GM21381 (cell line): ENCODE data around the gene PHF12.
"Not testable (repeated sequence)": the region's sequence is repeated elsewhere in the genome, so short reads cannot be mapped to it uniquely, and the experiment has no call there.

ENCODE experiments used
- ATAC-seq: cut with Tn5 transposase; IDR thresholded peaks from one replicate; pipeline ENCODE4 v1.9.1; 2021; ENCODE audit warnings: mild to moderate bottlenecking, moderate library complexity; ENCODE audit not compliant: unreplicated experiment

PHF12 gene

GRCh38 chr17:28906276-28906675 is 45.0 kb downstream of the PHF12 start:
- no peak for ATAC-seq

DNA sequence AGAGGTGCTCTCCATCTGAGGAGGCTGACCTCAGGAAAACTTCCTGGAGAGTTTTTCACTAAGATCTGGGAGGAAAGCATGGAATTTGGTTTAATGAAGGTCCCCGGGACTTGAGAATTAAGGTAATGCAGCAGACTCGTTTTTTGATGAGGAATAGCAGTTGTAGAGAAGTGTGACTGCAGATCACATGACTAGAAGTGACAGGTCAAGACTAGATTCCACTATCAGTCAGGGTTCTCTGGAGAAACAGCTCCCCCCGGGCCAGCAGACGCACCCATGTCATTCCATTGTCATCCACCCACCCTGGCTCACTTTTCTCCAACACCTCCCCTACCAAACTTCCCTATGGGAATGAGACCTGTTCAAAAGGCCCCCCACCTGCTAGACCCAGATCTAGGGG is 46.5 kb downstream of the PHF12 start:
- ATAC-seq: no peak

GRCh38 chr17:28903546-28903841 is 47.8 kb downstream of the PHF12 start:
- not testable (repeated sequence) for ATAC-seq

DNA sequence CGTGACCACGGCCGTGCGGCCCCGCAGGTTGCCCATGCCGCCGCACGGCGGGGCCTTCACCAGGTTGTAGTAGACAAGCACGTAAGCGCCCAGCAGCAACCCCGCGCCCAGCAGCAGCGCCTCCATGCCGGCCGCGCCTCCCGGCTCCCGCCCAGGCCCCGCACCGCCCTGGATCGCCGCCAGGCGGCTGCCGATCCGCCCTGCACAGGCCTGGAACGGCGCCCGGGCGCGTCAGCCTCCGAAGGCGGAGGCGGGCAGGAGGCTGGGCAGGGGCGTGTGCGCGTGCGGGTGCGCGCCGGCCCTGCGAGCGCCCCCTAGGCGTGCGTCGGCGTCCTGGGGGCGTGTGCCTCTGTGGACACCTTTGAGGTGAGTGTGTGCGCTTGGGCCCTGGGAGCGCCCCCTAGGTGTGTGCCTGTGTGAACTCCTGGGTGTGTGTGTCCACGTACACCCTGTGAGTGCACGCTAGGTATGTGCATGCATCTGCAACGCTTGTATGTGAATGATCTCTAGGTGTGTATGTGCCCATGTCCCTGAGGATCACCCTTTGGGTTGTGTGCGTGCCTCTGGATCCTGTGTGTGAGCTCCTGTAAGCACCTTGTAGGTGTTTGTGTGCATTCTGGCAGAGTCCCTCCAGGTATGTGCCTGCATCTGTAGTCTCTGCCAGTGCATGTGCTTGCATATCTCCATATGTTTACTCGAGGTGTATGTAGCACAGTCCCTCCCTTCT is 48.3 kb downstream of the PHF12 start, which contains the start of gene DHRS13:
Gene DHRS13 (minus strand): TSS at position 261 of the 727 bp plus-strand sequence. CDS start 135 bp downstream, at position 126.
- ATAC-seq: peak; percentile 83

DNA sequence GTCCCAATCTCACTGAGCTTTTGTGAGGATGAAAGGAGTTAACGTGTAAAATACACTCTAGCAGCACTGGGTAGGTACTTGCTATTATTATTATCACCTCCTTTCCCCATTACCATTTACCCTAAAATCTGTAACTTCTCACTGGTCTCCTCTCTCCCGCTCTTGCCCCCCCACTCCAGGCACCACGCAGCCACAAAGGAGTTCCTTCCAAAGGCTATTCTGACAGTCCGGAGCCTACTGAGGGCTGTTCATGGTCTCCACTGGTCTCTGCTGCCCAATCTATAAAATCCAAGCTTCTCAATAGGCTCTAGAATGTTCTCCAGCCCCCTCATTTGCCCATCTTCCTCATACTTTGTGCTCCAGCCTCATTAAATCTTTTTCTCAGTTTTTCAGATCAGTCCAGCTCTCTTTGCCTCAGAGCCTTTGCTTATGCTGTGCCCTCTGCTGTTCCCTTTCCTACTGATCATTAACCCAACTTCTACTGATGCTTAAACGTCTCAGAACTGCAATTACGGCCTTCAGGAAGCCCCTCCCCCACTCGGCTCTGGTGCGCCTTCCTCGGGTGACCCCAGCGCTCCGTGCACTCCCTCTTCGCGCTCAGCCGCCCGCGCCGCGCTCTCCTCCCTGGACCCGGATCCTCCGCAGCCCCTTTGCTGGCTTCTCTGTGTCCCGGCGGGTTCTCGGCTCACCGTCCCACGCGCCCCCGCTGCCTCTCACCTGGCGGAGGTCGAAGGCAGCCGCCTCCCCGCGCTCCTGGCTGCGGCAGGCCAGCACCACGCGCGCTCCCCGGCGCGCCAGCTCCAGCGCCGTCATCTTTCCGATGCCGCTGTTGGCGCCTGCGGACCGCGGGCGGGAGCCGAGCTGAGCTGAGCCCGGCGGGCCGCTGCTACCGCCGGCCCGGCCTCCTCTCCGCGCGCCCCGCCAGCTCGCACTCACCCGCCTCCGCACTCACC is 49.2 kb downstream of the PHF12 start:
- peak; percentile 37 for ATAC-seq

DNA sequence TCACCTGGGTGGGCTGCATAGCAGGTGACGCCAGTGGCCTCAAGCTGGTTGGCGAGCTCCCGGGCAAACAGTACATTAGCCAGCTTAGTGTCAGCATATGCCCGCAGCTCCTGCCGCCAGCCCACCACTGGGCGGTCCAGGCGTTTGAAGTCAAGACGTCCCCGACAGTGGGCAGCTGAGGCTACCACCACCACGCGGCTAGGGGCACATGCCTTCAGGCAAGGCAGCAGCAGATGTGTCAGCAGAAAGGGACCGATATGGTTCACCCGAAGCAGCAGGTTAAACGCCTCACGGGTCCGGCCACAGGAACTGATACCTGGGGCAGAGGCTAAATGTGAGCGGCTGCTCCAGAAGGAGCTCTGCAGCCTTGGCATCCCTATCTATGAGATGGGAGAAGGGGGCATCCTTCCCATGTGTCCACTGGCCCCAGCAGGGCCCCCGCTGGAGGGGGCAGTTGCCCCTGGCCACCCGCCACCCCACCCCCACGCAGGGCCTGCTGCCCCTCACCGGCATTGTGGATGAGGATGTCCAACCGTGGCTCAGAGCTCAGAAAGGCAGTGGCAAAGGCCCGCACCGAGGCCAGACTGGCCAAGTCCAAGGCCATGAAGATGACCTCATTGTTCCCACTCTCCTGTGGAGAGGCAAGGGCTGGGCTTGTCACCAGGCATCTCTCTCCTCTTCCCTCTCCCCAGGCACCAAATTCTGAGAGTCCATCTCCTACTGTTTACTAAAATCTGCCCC is 50.2 kb downstream of the PHF12 start:
- no peak for ATAC-seq

DNA sequence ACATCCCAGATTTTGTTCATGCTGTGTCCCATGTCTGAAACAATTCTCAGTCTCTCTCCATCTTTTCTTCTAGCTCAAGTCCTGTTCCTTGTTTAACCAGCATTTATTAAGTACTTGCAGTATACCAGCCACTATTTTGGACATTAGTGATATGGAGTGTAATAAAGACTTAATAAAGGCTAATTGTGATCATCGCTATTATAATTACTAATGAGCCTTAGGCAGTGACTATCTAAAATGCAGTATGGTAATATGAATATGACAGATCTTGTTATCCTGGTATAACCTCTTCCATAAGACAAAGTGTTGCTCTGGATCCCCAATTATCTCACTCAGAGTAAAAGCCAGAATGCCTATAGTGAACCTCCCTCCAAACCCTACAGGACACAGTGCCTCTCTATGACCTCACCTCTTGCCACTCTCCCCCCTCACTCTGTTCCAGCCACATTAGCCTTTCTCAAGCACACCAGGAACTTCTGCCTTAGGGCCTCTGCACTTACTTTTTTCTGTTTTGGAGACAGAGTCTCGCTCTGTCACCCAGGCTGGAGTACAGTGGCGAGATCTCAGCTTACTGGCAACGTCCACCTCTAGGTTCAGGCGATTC is 52.0 kb downstream of the PHF12 start:
- ATAC-seq: no peak

DNA sequence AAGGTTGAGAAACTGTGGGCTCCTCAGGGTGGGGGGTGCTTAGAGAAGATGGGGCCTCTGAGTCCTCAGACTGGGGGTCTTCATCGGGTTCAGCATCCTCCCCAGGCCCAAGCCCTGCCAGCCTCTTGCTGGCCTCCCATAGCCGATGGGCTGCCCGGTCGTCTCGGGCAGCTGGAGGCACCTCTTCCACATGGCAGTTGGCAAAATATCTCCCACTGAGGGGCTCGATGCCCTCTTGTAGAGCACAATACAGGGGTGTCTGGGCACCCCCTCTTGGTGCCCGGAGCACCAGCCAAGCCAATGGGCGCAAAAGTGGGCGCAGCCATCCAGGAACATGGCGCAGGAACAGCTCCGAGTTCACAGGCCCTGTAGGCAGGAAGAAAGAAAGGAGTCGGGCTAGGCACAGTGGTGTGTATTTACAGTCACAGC is 52.8 kb downstream of the PHF12 start:
- ATAC-seq: no peak

DNA sequence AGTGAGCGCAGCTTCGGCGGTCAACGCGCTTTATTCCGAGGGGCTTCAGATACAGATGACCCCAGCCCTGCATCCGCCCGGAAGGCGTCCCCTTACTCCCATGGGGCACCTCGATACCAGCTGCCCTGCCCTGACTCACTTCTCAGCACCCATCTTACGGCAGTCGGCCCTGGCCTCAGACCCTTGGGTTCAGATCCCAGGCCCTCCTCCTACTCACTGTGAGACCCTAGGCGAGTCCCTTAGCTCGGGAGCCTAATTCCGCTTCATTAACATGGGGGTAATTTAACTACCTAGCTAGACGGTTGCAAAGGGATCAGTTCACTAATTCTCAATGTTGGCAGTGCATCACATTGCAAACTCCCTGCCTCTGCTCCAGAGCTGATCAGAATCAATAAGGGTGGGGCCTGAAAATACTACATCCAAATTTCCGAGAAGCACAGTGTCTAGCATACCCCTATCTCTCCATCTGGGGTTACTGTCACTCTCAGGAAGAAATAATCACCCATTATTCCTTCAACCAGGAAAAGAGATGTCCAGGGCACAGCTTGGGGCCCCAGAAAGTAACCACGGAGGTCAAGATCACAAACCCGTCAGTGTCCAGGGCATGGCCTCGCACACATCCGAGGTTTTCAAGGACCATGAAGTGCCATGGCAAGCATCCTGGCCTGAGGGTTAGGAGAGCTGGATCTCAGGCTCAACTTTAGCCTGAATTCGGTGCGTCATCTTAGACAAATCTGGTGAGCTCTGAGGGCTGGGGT is 53.4 kb downstream of the PHF12 start:
- ATAC-seq: no peak

- no peak for ATAC-seq
Observed at GRCh38 chr17:28896884-28897768, 54.2 kb downstream of the PHF12 start, which contains the start of gene FLOT2. FLOT2 (minus strand) TSS chr17:28897733; CDS start chr17:28897574, 159 bp downstream.

DNA sequence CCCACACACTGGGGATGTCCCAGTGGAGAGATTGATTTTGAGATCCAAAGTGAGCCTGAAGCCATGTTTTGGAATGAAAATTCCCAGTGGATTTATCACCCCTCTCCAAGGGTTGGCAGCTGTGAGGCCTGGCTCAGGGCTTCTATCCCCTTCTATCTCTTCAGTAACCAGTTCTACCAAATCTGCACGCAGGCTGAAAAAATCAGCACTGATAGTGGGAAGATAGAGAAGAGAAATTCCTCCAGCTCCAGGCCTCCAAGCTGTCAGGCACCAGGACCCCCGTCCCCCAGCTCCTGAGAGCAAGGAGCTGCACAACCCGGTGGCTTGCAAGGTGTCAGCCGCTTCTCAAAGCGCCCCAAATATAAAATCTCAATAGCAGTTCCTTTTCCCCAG is 54.8 kb downstream of the PHF12 start:
- no peak for ATAC-seq

DNA sequence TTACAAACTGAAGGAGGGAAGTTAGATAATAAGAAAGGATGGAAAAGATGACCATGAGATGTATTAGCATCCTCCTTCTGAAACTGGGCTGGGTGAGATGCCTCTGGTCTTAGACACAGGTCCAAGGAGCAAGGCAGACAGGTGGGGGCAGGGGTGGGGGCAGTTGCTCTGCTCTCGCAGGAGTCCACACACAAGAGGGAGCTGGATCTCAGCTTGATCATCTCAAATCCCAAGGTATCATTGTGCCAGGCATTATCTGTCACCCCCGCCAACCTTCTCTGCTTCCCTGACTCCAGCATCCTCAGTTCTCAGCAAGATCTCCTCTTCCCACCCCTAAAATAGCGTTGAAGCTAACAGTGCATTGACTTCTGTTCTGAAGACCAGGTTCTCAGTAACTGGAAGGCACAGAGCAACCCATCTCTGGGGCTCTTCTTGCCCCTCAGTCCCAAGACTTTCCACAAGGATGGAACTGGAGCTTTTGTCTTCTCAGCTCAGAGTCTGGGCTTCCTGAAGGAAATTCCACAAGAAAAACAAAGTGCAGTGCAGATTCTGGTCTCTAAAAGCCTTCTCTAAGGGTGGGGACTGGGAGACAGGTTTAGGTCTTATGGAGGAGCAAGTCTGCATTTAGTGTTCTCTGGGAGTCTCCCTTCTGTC is 55.4 kb downstream of the PHF12 start:
- ATAC-seq: no peak

DNA sequence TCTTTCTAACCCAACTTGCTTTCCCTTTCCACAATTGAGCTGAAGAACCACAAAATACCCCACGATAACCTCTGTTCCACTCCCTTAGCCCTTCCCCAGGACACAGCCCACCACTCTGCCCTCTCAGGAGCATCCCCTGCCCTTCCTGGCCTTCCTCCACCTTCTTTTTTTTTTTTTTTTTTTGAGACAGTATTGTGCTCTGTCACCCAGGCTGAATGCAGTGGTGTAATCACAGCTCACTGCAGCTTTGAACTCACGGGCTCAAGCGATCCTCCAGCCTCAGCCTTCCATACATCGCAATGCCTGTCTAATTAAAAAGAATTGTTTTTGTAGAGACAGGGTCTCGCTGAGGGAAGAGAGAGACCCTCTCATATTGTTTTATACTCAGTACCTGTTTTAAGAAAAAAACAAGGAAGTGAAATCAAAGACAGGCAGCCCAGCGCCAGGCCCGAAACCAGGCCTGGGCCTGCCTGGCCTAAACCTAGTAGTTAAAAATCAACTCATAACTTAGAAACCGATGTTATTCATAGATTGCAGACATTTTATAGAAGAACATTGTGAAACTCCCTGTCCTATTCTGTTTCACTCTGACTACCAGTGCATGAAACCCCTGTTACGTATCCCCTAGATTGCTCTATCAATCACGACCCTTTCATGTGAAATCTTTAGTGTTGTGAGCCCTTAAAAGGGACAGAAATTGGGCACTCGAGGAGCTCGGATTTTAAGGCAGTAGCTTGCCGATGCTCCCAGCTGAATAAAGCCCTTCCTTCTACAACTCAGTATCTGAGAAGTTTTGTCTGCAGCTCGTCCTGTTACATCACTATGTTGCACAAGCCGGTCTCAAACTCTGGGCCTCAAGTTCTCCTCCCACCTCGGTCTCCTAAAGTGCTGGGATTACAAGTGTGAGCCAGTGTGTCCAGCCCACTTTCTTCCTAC is 57.8 kb downstream of the PHF12 start:
- ATAC-seq: not testable (repeated sequence)

- no peak for ATAC-seq
Observed at GRCh38 chr17:28892024-28892423, 59.3 kb downstream of the PHF12 start.

GRCh38 chr17:28891201-28891600 is 60.1 kb downstream of the PHF12 start:
- ATAC-seq: no peak

GRCh38 chr17:28889996-28890395 is 61.3 kb downstream of the PHF12 start:
- no peak for ATAC-seq

GRCh38 chr17:28888832-28889231 is 62.5 kb downstream of the PHF12 start:
- no peak for ATAC-seq
